NCI-H128 (cell line): Measurements from ENCODE around the gene IVD.
A peak's percentile ranks its signal among the peaks of the same experiment; 100 is the strongest.
"Not testable (repeated sequence)": the region's sequence is repeated elsewhere in the genome, so short reads cannot be mapped to it uniquely, and the experiment has no call there.

ENCODE experiments used
- DNase-seq: peaks from one replicate; lab custom pipeline; 2025; ENCODE audit not compliant: unreplicated experiment; lab: John Stamatoyannopoulos, UW

The IVD gene

GRCh38 chr15:40437752-40438687 is 32.4 kb downstream of the IVD start:
- no peak for DNase-seq

GRCh38 chr15:40438712-40439111 is 33.1 kb downstream of the IVD start:
- DNase-seq: no peak

GRCh38 chr15:40439461-40439959 is 33.9 kb downstream of the IVD start:
- DNase-seq: no peak

GRCh38 chr15:40439960-40440742 is 34.6 kb downstream of the IVD start:
- DNase-seq: no peak

GRCh38 chr15:40440743-40441564 is 35.4 kb downstream of the IVD start, which contains the start of gene BAHD1:
Gene BAHD1, plus strand, starts transcription at chr15:40440953. Its CDS starts 17,512 bp downstream, at chr15:40458465.
- peak; percentile 81 for DNase-seq

GRCh38 chr15:40441565-40442531 is 36.3 kb downstream of the IVD start:
- no peak for DNase-seq

- DNase-seq: no peak
These were observed 37.7 kb downstream of the IVD start for GRCh38 chr15:40443255-40443654.

- DNase-seq: no peak
These were observed 38.3 kb downstream of the IVD start for GRCh38 chr15:40443846-40444245.

- no peak for DNase-seq
These were observed 39.1 kb downstream of the IVD start for GRCh38 chr15:40444736-40445135.

GRCh38 chr15:40445421-40445922 is 39.9 kb downstream of the IVD start:
- DNase-seq: no peak

- no peak for DNase-seq
These were observed 40.5 kb downstream of the IVD start for GRCh38 chr15:40446144-40446543.

- DNase-seq: no peak
These were observed 42.8 kb downstream of the IVD start for GRCh38 chr15:40448354-40448753.

GRCh38 chr15:40449275-40449674 is 43.7 kb downstream of the IVD start:
- no peak for DNase-seq

- DNase-seq: no peak
These were observed 44.5 kb downstream of the IVD start for GRCh38 chr15:40450047-40450446.

- DNase-seq: no peak
These were observed 46.0 kb downstream of the IVD start for GRCh38 chr15:40451527-40452158.

- no peak for DNase-seq
These were observed 46.9 kb downstream of the IVD start for GRCh38 chr15:40452296-40453090.

GRCh38 chr15:40453941-40454340 is 48.3 kb downstream of the IVD start:
- DNase-seq: not testable (repeated sequence)

GRCh38 chr15:40454904-40455391 is 49.4 kb downstream of the IVD start:
- no peak for DNase-seq
